Measurements from ENCODE around the gene TNFRSF25.

The TNFRSF25 gene

GRCh38 chr1:6466023-6466422 is at the start of gene TNFRSF25:
TNFRSF25 (minus strand) TSS chr1:6466173; CDS start chr1:6466107, 66 bp downstream.
- DNase-seq (ENCODE audit: low read depth, low spot score) = no peak
- in situ Hi-C loops (cut with HindIII; ENCODE audit: low sequenced_read_pairs) = no loop called here
- TF ChIP-seq, protein P1, sequence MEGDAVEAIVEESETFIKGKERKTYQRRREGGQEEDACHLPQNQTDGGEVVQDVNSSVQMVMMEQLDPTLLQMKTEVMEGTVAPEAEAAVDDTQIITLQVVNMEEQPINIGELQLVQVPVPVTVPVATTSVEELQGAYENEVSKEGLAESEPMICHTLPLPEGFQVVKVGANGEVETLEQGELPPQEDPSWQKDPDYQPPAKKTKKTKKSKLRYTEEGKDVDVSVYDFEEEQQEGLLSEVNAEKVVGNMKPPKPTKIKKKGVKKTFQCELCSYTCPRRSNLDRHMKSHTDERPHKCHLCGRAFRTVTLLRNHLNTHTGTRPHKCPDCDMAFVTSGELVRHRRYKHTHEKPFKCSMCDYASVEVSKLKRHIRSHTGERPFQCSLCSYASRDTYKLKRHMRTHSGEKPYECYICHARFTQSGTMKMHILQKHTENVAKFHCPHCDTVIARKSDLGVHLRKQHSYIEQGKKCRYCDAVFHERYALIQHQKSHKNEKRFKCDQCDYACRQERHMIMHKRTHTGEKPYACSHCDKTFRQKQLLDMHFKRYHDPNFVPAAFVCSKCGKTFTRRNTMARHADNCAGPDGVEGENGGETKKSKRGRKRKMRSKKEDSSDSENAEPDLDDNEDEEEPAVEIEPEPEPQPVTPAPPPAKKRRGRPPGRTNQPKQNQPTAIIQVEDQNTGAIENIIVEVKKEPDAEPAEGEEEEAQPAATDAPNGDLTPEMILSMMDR (IDR thresholded peaks at IDR 0.05; ENCODE audit: low read depth, low read length) = no peak
- H3K4me3 ChIP-seq (ENCODE audit: low read depth, low read length) = no peak within 1 kb of the TSS

- no peak for DNase-seq (ENCODE audit: low read depth, low spot score)
- in situ Hi-C loops (cut with HindIII; ENCODE audit: low sequenced_read_pairs) = no loop called here
- no peak overlapping the region for H3K4me3 ChIP-seq (ENCODE audit: low read depth, low read length)
- TF ChIP-seq, protein P1 (IDR thresholded peaks at IDR 0.05; ENCODE audit: low read depth, low read length) = no peak
Measured at GRCh38 chr1:6515771-6516170, 49.8 kb upstream of the TNFRSF25 start.

DNA sequence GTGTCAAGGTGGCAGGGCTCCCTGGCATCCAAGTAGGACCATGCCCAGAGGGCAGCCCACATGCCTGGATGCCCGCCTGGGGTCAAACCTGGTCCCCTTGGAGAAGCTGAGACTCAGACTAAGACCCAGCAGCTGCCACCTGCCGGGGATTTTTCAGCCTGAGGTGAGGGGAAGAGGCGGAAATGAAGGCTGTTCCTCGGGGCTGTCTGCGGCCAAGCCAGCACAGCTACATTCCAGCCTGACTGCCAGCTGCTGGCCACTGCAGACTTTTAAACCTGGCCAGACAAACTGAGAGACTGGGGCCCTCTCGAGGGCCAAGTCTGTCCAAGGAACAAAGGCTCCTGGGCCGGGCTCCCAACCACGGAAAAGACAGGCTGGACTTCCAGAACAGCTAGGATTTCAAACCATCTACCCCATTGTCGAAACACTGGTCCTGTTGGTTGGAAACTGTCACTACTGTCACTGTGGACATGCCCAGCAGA is 47.4 kb upstream of the TNFRSF25 start:
- in situ Hi-C loops (cut with HindIII; ENCODE audit: low sequenced_read_pairs) = no loop called here
- TF ChIP-seq, protein P1 (IDR thresholded peaks at IDR 0.05; ENCODE audit: low read depth, low read length) = peak; percentile 2
- peak; percentile 39 for DNase-seq (ENCODE audit: low read depth, low spot score)
- H3K4me3 ChIP-seq (ENCODE audit: low read depth, low read length) = no peak overlapping the region

GRCh38 chr1:6512908-6513280 is 46.9 kb upstream of the TNFRSF25 start:
- H3K4me3 ChIP-seq (ENCODE audit: low read depth, low read length) = no peak overlapping the region
- DNase-seq (ENCODE audit: low read depth, low spot score) = no peak
- in situ Hi-C loops (cut with HindIII; ENCODE audit: low sequenced_read_pairs) = no loop called here
- TF ChIP-seq, protein P1 (IDR thresholded peaks at IDR 0.05; ENCODE audit: low read depth, low read length) = no peak

- DNase-seq (ENCODE audit: low read depth, low spot score) = no peak
- in situ Hi-C loops (cut with HindIII; ENCODE audit: low sequenced_read_pairs) = no loop called here
- TF ChIP-seq, protein P1 (IDR thresholded peaks at IDR 0.05; ENCODE audit: low read depth, low read length) = no peak
- no peak overlapping the region for H3K4me3 ChIP-seq (ENCODE audit: low read depth, low read length)
Measured at GRCh38 chr1:6512245-6512907, 46.4 kb upstream of the TNFRSF25 start.

DNA sequence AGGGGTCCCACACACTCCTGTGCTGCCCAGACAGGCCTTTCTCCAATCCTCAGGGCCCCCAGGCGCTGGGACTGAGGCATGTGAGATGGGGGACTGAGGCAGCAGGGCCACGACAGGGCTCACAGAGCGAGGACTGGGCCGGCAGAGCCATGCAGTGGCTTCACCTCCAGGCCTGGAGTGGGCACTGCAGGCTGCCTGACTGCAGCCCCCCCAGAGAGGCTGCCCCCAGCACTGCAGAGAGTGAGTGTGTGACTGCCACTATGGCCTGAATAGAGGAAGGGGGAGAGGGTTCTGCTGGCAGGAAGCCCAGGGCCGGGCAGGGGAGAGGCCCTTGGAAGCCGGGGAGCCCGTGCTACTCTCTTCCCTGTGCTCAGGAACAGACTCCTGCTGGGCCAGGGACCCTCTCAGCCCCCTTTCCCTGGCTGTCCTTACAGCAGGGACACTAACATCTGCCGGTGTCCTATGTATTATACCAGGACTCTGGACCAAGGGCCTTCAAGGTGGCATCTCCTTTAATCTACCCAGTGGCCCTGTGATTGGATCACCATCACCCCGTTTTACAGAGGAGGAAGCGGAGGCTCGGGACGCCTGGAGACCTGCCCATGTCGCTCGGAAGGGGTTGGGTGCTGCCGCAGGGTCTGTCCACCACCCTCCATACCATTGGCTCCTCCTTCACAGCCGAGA is 45.7 kb upstream of the TNFRSF25 start:
- TF ChIP-seq, protein P1 (IDR thresholded peaks at IDR 0.05; ENCODE audit: low read depth, low read length) = no peak
- in situ Hi-C loops (cut with HindIII; ENCODE audit: low sequenced_read_pairs) = no loop called here
- H3K4me3 ChIP-seq (ENCODE audit: low read depth, low read length) = no peak overlapping the region
- DNase-seq (ENCODE audit: low read depth, low spot score) = no peak

All from astrocyte of the spinal cord (primary cell).